Measurements from ENCODE around the gene UBAC1. TPM values are rescaled to one million over a fixed set of nuclear protein-coding genes. Genes with fewer than 3 reads are reported as not detected.

UBAC1 gene
- total RNA-seq, 6 experiments from 2014 or later, result 27.9 to 33.6 (median 31.2) TPM

GRCh38 chr9:135962696-135963307, 1.6 kb upstream of the UBAC1 start:
- Mint-ChIP-seq H3K36me3 (ENCODE audit: low read depth) (no peaks in the 10 kb centered on the region), H3K4me1 (ENCODE audit: low read depth) (peaks cover 28% of the 10 kb centered on the region), H3K9me3 (no peaks in the 10 kb centered on the region), H3K27ac (no peak overlapping the region), H3K4me3 (no peak overlapping the region), H3K27me3 (ENCODE audit: insufficient read depth) (peaks cover 14% of the 10 kb centered on the region)
- no peak for DNase-seq
- TF ChIP-seq CTCF (IDR thresholded peaks at IDR 0.05), result no peak

DNA sequence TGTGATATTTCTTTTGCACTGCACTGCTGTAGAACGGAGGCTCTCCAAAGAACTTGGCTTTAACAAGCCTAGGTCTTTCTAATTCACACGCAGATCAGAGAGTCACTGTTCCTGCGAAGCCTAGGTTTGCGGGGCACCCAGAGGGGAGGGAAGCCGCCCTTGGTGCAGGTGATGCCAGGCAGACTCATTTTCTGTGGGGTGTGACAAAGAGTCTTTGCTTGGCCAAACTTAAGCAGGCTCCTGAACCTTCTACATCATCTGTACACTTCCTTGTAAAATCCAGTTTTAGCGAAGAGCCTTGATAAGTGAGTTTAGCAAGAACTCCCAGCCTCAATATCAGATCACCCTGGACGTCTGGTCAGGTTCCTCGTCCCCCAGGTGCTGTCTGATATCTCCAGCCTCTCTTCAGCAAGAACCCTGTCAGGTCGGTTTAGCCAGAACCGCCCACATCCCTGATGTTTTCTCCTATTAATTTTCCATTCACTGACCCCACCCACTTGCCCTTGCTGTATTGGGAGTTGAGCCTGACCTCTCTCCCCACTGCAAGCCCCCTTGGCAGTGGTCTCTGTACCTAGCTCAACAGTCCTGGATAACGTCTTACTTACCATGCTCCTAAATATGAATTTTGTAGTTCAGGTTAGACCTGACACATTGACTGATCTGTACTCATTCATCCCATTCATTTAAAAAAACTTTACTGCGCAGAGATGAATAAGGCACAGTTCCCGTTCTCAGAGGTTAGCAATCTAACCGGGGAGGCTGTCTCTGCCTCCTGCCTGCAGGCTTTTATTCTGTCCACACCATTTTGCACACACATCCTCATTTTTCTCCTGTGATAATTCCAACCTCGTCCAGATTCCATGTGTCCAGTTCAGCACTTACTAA, 880 bp upstream of the UBAC1 start:
- no peaks in the 10 kb centered on the region for H3K9me3 Mint-ChIP-seq

DNA sequence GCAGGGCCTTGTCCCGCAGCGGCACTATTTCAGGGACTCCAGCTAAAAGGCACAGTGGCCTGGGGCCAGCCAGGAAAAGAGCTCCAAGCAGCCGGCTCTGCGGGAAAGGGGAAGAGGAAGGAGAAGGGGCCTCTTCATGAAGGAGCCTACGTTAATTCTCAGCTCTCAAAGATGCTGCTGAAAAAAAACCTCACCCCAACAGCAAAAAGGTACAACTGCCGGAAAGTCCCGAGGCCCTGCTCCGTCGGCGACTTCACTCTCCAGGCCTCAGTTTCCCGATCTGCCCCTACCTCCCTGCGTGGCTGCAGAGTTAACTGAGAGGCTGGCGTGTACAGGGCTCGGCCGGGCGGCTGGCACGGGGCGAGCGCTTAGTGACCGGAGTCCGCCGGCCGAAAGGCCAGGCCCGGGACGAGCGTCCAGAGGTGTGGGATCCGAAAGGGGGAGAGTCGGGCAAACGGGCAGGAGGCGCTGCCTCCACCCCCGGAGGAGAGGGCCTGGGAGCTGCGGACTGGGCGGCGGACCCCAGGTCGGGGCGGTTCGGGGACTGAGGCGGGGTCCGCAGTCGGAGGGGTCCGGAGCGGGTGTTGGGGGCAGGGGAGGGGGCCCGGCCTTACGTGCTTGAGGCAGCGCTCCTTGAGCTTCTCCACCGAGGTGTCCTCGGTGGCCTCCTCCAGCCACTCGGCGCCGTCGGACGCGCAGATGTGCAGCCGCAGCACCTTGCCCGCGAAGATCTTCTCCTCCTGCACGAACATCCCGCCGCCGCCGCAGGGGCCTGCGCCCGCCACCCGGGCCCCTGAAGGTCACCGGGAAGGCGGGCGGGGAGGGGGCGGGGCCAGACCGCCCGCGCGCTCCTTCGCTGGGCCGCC, 529 bp downstream of the UBAC1 start:
- no peak for DNase-seq
- peak overlapping the region; percentile 90 for H3K4me3 Mint-ChIP-seq
- no peaks in the 10 kb centered on the region for H3K9me3 Mint-ChIP-seq
- peaks cover 24% of the 10 kb centered on the region for H3K4me1 Mint-ChIP-seq (ENCODE audit: low read depth)
- H3K36me3 Mint-ChIP-seq (ENCODE audit: low read depth), result no peaks in the 10 kb centered on the region
- peaks cover 14% of the 10 kb centered on the region for H3K27me3 Mint-ChIP-seq (ENCODE audit: insufficient read depth)
- no peak for TF ChIP-seq CTCF (IDR thresholded peaks at IDR 0.05)
- peak overlapping the region; percentile 68 for H3K27ac Mint-ChIP-seq

More for the DNA sequence above, 880 bp upstream of the UBAC1 start:
- peak overlapping the region; percentile 75; the same call in 1 of the 2 replicates for H3K4me3 Mint-ChIP-seq
- no peak for DNase-seq
- peaks cover 14% of the 10 kb centered on the region for H3K27me3 Mint-ChIP-seq (ENCODE audit: insufficient read depth)
- no peak overlapping the region for H3K27ac Mint-ChIP-seq
- no peak for TF ChIP-seq CTCF (IDR thresholded peaks at IDR 0.05)
- no peaks in the 10 kb centered on the region for H3K36me3 Mint-ChIP-seq (ENCODE audit: low read depth)
- peaks cover 24% of the 10 kb centered on the region for H3K4me1 Mint-ChIP-seq (ENCODE audit: low read depth)

- H3K9me3 Mint-ChIP-seq, result no peaks in the 10 kb centered on the region
- H3K4me1 Mint-ChIP-seq (ENCODE audit: low read depth), result peaks cover 24% of the 10 kb centered on the region
- no peak for DNase-seq
- H3K27ac Mint-ChIP-seq, result peak overlapping the region; percentile 68
- peaks cover 14% of the 10 kb centered on the region for H3K27me3 Mint-ChIP-seq (ENCODE audit: insufficient read depth)
- no peak for TF ChIP-seq CTCF (IDR thresholded peaks at IDR 0.05)
- H3K4me3 Mint-ChIP-seq, result peak overlapping the region; percentile 90
- H3K36me3 Mint-ChIP-seq (ENCODE audit: low read depth), result no peaks in the 10 kb centered on the region
Measured at GRCh38 chr9:135959814-135960213, 1.4 kb downstream of the UBAC1 start.

DNA sequence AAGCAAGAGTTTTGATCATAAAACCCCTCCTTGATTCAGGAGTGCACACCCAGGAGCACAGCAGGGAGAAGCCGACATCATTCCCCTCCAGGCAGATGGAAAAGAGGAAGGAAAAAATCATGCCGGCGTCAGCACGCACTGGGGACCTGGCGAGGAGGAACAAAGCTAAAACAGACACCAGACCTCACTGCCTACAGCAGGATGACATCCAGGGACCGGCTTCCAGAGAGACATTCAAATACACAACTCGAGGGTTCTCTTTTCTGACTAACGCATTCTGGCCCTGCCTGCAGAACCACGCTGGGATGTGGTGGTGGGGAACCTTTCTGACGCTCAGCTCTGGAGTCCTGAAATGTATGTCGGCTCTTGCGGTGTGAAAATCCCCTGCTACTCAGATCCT, 2.7 kb downstream of the UBAC1 start:
- Mint-ChIP-seq H3K9me3 (no peaks in the 10 kb centered on the region), H3K4me1 (ENCODE audit: low read depth) (peaks cover 24% of the 10 kb centered on the region), H3K27me3 (ENCODE audit: insufficient read depth) (peaks cover 11% of the 10 kb centered on the region; the same call in 1 of the 2 replicates), H3K27ac (no peak overlapping the region; the same call in 1 of the 2 replicates), H3K4me3 (no peak overlapping the region), H3K36me3 (ENCODE audit: low read depth) (no peaks in the 10 kb centered on the region)
- no peak for TF ChIP-seq CTCF (IDR thresholded peaks at IDR 0.05)
- DNase-seq, result no peak
